HepG2 (cell line): ENCODE results near the gene RNF125. TPM values are rescaled to one million over a fixed set of nuclear protein-coding genes. Genes with fewer than 3 reads are reported as not detected.

Source experiments
- ARNT ChIP-seq: fragments of 450-650 bp; IDR thresholded peaks from 2 replicates; pipeline ENCODE4 v1.6.1; 2017
- ARNT2 ChIP-seq: sonication (generic); formaldehyde crosslinking; IDR thresholded peaks from 2 replicates; pipeline ENCODE4 v1.8.0; 2022; ENCODE audit warnings: mild to moderate bottlenecking, low read depth, missing genetic modification reagents, moderate library complexity
- ATF7 ChIP-seq, 2 experiments: fragments of 450-650 bp in 1 of 2; sonication (generic) in 1 of 2; formaldehyde crosslinking in 1 of 2; IDR thresholded peaks; 2 replicates each; pipeline versions ENCODE4 v1.4.0 to v1.6.1; 2016 to 2020; ENCODE audit warnings: antibody characterized with exemption in 1 of 2, mild to moderate bottlenecking in 1 of 2, missing genetic modification reagents in 1 of 2
- ATM ChIP-seq: fragments of 450-650 bp; IDR thresholded peaks from 2 replicates; pipeline ENCODE4 v1.7.1; 2017; ENCODE audit warnings: mild to moderate bottlenecking, borderline replicate concordance
- CENPT ChIP-seq: sonication (generic); formaldehyde crosslinking; IDR thresholded peaks from 2 replicates; pipeline ENCODE4 v1.8.0; 2022; ENCODE audit warnings: low read depth, mild to moderate bottlenecking, moderate library complexity, missing genetic modification reagents
- HHEX ChIP-seq: IDR thresholded peaks from 2 replicates; pipeline ENCODE4 v1.6.1; 2016; ENCODE audit warnings: control low read depth
- KLF11 ChIP-seq: IDR thresholded peaks from 2 replicates; pipeline ENCODE4 v1.6.1; 2016; ENCODE audit warnings: missing compliant biosample characterization
- RFXANK ChIP-seq: IDR thresholded peaks from 2 replicates; pipeline ENCODE4 v1.6.1; 2016
- RFXAP ChIP-seq: sonication (generic); formaldehyde crosslinking; IDR thresholded peaks from 2 replicates; pipeline ENCODE4 v1.4.0; 2020; ENCODE audit warnings: missing genetic modification reagents, borderline replicate concordance
- SNAPC2 ChIP-seq: sonication (generic); formaldehyde crosslinking; IDR thresholded peaks from 2 replicates; pipeline ENCODE4 v1.8.1; 2022; ENCODE audit warnings: mild to moderate bottlenecking, missing genetic modification reagents
- STAT5B ChIP-seq: sonication (generic); formaldehyde crosslinking; IDR thresholded peaks from 2 replicates; pipeline ENCODE4 v1.4.0; 2020; ENCODE audit warnings: missing genetic modification reagents
- TBL1XR1 ChIP-seq: fragments of 150-350 bp; IDR thresholded peaks from 2 replicates; pipeline ENCODE4 v1.6.1; 2014; ENCODE audit warnings: borderline replicate concordance, low read length; ENCODE audit not compliant: partially characterized antibody
- ZKSCAN5 ChIP-seq: sonication (generic); formaldehyde crosslinking; IDR thresholded peaks from 2 replicates; pipeline ENCODE4 v1.5.1; 2020; ENCODE audit warnings: mild to moderate bottlenecking, missing genetic modification reagents
- ZNF138 ChIP-seq: sonication (generic); formaldehyde crosslinking; IDR thresholded peaks from 2 replicates; pipeline ENCODE4 v1.5.0; 2020; ENCODE audit warnings: mild to moderate bottlenecking, low read depth, missing genetic modification reagents
- ZNF484 ChIP-seq: sonication (generic); formaldehyde crosslinking; IDR thresholded peaks from 2 replicates; pipeline ENCODE4 v1.5.1; 2020; ENCODE audit warnings: mild to moderate bottlenecking, low read depth, missing genetic modification reagents, borderline replicate concordance
- ZNF530 ChIP-seq: sonication (generic); formaldehyde crosslinking; IDR thresholded peaks from 2 replicates; pipeline ENCODE4 v1.5.0; 2020; ENCODE audit warnings: low read depth, mild to moderate bottlenecking, missing genetic modification reagents
- ZNF547 ChIP-seq: sonication (generic); formaldehyde crosslinking; IDR thresholded peaks from 2 replicates; pipeline ENCODE4 v1.5.1; 2020; ENCODE audit warnings: mild to moderate bottlenecking, missing genetic modification reagents
- ZNF549 ChIP-seq: sonication (generic); formaldehyde crosslinking; IDR thresholded peaks from 2 replicates; pipeline ENCODE4 v1.5.0; 2020; ENCODE audit warnings: missing genetic modification reagents
- ZNF652 ChIP-seq: IDR thresholded peaks from 2 replicates; pipeline ENCODE4 v1.6.1; 2016; ENCODE audit warnings: low read depth, borderline replicate concordance
- ZNF672 ChIP-seq: sonication (generic); formaldehyde crosslinking; IDR thresholded peaks from 2 replicates; pipeline ENCODE4 v1.8.1; 2022; ENCODE audit warnings: missing genetic modification reagents
- ZNF720 ChIP-seq: sonication (generic); formaldehyde crosslinking; IDR thresholded peaks from 2 replicates; pipeline ENCODE4 v1.4.0; 2020; ENCODE audit warnings: missing genetic modification reagents
- ZNF761 ChIP-seq: sonication (generic); formaldehyde crosslinking; conservative IDR thresholded peaks from 2 replicates; pipeline ENCODE4 v1.4.0; 2020; ENCODE audit warnings: mild to moderate bottlenecking, missing genetic modification reagents
- ZSCAN22 ChIP-seq: sonication (generic); formaldehyde crosslinking; IDR thresholded peaks from 2 replicates; pipeline ENCODE4 v1.4.0; 2020; ENCODE audit warnings: mild to moderate bottlenecking, missing genetic modification reagents
- polyA plus RNA-seq, 8 experiments: library from polyadenylated mRNA; depleted of rRNA in 3 of 8; stranded (reverse) in 7 of 8; unstranded in 1 of 8; fragments of >200 nt; fragmentation: Illumina TruSeq in 4 of 8; extraction: Trizol in 4 of 8; gene quantifications; 2 replicates each; pipeline versions ENCODE4 v1.2.1 to v1.2.3, GENCODE V29; 2011 to 2016; ENCODE audit warnings: low read depth in 4 of 8, missing spikeins in 1 of 8, mixed read lengths in 1 of 8; ENCODE audit not compliant: insufficient read depth in 1 of 8
- total RNA-seq, 5 experiments: library from RNA; depleted of rRNA; stranded (reverse); fragments of >200 nt; fragmentation: Illumina TruSeq; extraction: Trizol; gene quantifications; 2 replicates each; pipeline ENCODE4 v1.2.3, GENCODE V29; 2016; ENCODE audit warnings: low read depth in 1 of 5
- TF ChIP-seq, protein P1 (sequence below): sonication (generic); formaldehyde crosslinking; IDR thresholded peaks from 2 replicates; pipeline ENCODE4 v1.8.1; 2023; ENCODE audit warnings: mild to moderate bottlenecking, missing genetic modification reagents
- TF ChIP-seq, protein P2 (sequence below): sonication (generic); formaldehyde crosslinking; IDR thresholded peaks from 2 replicates; pipeline ENCODE4 v1.4.0; 2020; ENCODE audit warnings: missing genetic modification reagents
- TF ChIP-seq, protein P3 (sequence below): sonication (generic); formaldehyde crosslinking; conservative IDR thresholded peaks from 2 replicates; pipeline ENCODE4 v1.4.0; 2020; ENCODE audit warnings: mild to moderate bottlenecking, missing genetic modification reagents, moderate library complexity

RNF125 gene
- total and polyA plus RNA-seq, 2 of the 13 experiments (the other 11 are each of a cell fraction or from before 2014, with no cell fraction given), result 0.58 to 1.8 TPM

DNA sequence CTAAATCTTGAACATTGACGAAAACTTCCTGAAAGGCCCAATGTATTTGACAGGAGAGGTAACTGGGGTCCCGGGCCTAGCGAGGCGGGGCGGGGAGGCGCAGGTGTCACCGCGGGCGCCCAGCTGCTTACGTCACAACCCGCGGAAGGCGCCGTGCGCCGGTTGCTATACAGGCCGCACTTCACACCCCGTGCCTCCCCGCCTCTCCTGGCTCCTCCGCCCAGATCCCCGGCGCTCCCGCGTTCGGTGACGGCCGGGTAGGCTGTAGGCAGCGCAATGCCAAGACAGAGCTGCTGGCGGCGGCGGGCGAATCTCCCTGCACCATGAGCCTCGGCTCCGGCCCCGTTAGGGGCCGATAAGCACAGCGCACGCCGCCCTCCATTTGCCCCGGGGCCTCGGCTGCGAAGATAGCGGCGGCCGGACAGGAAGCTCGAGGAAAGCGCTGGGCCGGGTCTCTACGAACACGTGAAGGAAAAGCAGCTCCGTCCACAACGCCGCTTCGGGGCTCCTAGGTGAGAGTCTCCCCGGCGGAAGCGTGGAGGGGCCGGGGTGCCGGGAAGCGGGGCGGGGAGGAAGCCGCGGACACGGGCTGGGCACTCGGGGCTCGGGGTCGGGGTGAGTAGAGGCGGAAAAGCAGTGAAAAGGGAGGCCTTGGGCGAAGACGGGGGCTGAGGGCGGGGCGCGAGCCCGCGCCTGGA lies 73.2 kb downstream of the RNF125 start, which contains the start of gene RNF138 (continued):
- no peak for TF ChIP-seq RFXANK
- no peak for TF ChIP-seq ATF7 (IDR thresholded peaks at IDR 0.05)
- peak; percentile 67; the same call in 1 of the 2 replicates for TF ChIP-seq ATF7 (CRISPR knock-in tag; IDR thresholded peaks at IDR 0.05)
- TF ChIP-seq, protein P1, sequence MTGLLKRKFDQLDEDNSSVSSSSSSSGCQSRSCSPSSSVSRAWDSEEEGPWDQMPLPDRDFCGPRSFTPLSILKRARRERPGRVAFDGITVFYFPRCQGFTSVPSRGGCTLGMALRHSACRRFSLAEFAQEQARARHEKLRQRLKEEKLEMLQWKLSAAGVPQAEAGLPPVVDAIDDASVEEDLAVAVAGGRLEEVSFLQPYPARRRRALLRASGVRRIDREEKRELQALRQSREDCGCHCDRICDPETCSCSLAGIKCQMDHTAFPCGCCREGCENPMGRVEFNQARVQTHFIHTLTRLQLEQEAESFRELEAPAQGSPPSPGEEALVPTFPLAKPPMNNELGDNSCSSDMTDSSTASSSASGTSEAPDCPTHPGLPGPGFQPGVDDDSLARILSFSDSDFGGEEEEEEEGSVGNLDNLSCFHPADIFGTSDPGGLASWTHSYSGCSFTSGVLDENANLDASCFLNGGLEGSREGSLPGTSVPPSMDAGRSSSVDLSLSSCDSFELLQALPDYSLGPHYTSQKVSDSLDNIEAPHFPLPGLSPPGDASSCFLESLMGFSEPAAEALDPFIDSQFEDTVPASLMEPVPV (CRISPR knock-in tag), result peak; percentile 88
- TF ChIP-seq, protein P2, sequence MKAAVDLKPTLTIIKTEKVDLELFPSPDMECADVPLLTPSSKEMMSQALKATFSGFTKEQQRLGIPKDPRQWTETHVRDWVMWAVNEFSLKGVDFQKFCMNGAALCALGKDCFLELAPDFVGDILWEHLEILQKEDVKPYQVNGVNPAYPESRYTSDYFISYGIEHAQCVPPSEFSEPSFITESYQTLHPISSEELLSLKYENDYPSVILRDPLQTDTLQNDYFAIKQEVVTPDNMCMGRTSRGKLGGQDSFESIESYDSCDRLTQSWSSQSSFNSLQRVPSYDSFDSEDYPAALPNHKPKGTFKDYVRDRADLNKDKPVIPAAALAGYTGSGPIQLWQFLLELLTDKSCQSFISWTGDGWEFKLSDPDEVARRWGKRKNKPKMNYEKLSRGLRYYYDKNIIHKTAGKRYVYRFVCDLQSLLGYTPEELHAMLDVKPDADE (CRISPR knock-in tag), result no peak
- TF ChIP-seq ATM, result no peak
- TF ChIP-seq ZNF720, result no peak
- TF ChIP-seq TBL1XR1, result no peak
- peak; percentile 25; the same call in 1 of the 2 replicates for TF ChIP-seq ZNF547 (CRISPR knock-in tag)
- TF ChIP-seq ZNF484 (CRISPR knock-in tag), result 0 out of 2 replicates have a peak, but pooled peaks have one; percentile 28
- no peak for TF ChIP-seq ZSCAN22
- TF ChIP-seq ARNT2, result peak; percentile 81; the same call in 1 of the 2 replicates
- TF ChIP-seq ARNT, result no peak
- peak; percentile 78; the same call in 1 of the 2 replicates for TF ChIP-seq ZNF761 (CRISPR knock-in tag)
- TF ChIP-seq ZNF530 (CRISPR knock-in tag), result 0 out of 2 replicates have a peak, but pooled peaks have one; percentile 42
- TF ChIP-seq ZNF672 (CRISPR knock-in tag), result no peak
- no peak for TF ChIP-seq ZNF549 (CRISPR knock-in tag)
- TF ChIP-seq ZNF652 (CRISPR knock-in tag), result no peak
- 0 out of 2 replicates have a peak, but pooled peaks have one; percentile 16 for TF ChIP-seq HHEX (CRISPR knock-in tag)
- TF ChIP-seq, protein P3, sequence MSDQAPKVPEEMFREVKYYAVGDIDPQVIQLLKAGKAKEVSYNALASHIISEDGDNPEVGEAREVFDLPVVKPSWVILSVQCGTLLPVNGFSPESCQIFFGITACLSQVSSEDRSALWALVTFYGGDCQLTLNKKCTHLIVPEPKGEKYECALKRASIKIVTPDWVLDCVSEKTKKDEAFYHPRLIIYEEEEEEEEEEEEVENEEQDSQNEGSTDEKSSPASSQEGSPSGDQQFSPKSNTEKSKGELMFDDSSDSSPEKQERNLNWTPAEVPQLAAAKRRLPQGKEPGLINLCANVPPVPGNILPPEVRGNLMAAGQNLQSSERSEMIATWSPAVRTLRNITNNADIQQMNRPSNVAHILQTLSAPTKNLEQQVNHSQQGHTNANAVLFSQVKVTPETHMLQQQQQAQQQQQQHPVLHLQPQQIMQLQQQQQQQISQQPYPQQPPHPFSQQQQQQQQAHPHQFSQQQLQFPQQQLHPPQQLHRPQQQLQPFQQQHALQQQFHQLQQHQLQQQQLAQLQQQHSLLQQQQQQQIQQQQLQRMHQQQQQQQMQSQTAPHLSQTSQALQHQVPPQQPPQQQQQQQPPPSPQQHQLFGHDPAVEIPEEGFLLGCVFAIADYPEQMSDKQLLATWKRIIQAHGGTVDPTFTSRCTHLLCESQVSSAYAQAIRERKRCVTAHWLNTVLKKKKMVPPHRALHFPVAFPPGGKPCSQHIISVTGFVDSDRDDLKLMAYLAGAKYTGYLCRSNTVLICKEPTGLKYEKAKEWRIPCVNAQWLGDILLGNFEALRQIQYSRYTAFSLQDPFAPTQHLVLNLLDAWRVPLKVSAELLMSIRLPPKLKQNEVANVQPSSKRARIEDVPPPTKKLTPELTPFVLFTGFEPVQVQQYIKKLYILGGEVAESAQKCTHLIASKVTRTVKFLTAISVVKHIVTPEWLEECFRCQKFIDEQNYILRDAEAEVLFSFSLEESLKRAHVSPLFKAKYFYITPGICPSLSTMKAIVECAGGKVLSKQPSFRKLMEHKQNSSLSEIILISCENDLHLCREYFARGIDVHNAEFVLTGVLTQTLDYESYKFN (CRISPR knock-in tag), result peak; percentile 20
- no peak for TF ChIP-seq CENPT (CRISPR knock-in tag)
- 0 out of 2 replicates have a peak, but pooled peaks have one; percentile 38 for TF ChIP-seq ZKSCAN5 (CRISPR knock-in tag)
- no peak for TF ChIP-seq RFXAP (CRISPR knock-in tag)
- no peak for TF ChIP-seq ZNF138 (CRISPR knock-in tag)
- TF ChIP-seq STAT5B (CRISPR knock-in tag), result 0 out of 2 replicates have a peak, but pooled peaks have one; percentile 18
- peak; percentile 83; the same call in 1 of the 2 replicates for TF ChIP-seq SNAPC2 (CRISPR knock-in tag)
- peak; percentile 73; the same call in 1 of the 2 replicates for TF ChIP-seq KLF11 (CRISPR knock-in tag)
